Astrocyte (in vitro differentiated cells and primary cell): ENCODE results near the gene PPM1H. TPM values are rescaled to one million over a fixed set of nuclear protein-coding genes. Genes with fewer than 3 reads are reported as not detected.

ENCODE experiments used
- DNase-seq: peaks from one replicate; pipeline ENCODE4 v3.0.0-alpha.2; 2010; ENCODE audit warnings: low read depth
- FAIRE-seq: peaks from 2 replicates; lab custom pipeline; 2011; peaks lifted over from hg19 to GRCh38; lab: Jason Lieb, UNC
- H2AFZ ChIP-seq: 2 replicates; pipeline ENCODE4 v1.6.0; 2012; ENCODE audit warnings: low read depth, low read length, inconsistent platforms
- H3K27ac ChIP-seq: 2 replicates; pipeline ENCODE4 v1.5.1; 2011; ENCODE audit warnings: low read depth, low read length, inconsistent platforms
- H3K27me3 ChIP-seq: 2 replicates; pipeline ENCODE4 v1.6.0; 2011; ENCODE audit warnings: low read length, inconsistent platforms; ENCODE audit not compliant: insufficient read depth
- H3K36me3 ChIP-seq: 2 replicates; pipeline ENCODE4 v1.5.1; 2011; ENCODE audit warnings: low read length, inconsistent platforms; ENCODE audit not compliant: insufficient read depth
- H3K4me1 ChIP-seq: 2 replicates; pipeline ENCODE4 v1.5.1; 2011; ENCODE audit warnings: low read length, inconsistent platforms; ENCODE audit not compliant: insufficient read depth
- H3K4me2 ChIP-seq: 2 replicates; pipeline ENCODE4 v1.6.0; 2012; ENCODE audit warnings: low read length, inconsistent platforms
- H3K4me3 ChIP-seq: 2 replicates; pipeline ENCODE4 v1.5.1; 2011; ENCODE audit warnings: low read depth, mild to moderate bottlenecking, low read length, inconsistent platforms; ENCODE audit not compliant: insufficient read depth
- H3K79me2 ChIP-seq: 2 replicates; pipeline ENCODE4 v1.6.0; 2012; ENCODE audit warnings: mild to moderate bottlenecking, low read length, inconsistent platforms; ENCODE audit not compliant: insufficient read depth
- H3K9ac ChIP-seq: 2 replicates; pipeline ENCODE4 v1.6.0; 2012; ENCODE audit warnings: mild to moderate bottlenecking, low read length, inconsistent platforms
- H3K9me3 ChIP-seq: 2 replicates; pipeline ENCODE4 v1.5.1; 2012; ENCODE audit warnings: low read depth, mild to moderate bottlenecking, low read length, inconsistent platforms; ENCODE audit not compliant: insufficient read depth
- H4K20me1 ChIP-seq: 2 replicates; pipeline ENCODE4 v1.6.0; 2012; ENCODE audit warnings: low read length, inconsistent platforms; ENCODE audit not compliant: insufficient read depth
- H3K27ac Mint-ChIP-seq: one replicate; pipeline ENCODE4 v1.8.0; 2021; ENCODE audit warnings: mild to moderate bottlenecking, mixed read lengths; ENCODE audit not compliant: unreplicated experiment
- H3K27me3 Mint-ChIP-seq: one replicate; pipeline ENCODE4 v1.8.0; 2021; ENCODE audit warnings: low read depth, mixed read lengths; ENCODE audit not compliant: unreplicated experiment
- H3K36me3 Mint-ChIP-seq: one replicate; pipeline ENCODE4 v1.8.0; 2021; ENCODE audit warnings: low read depth, mixed read lengths; ENCODE audit not compliant: unreplicated experiment
- H3K4me1 Mint-ChIP-seq: one replicate; pipeline ENCODE4 v1.8.0; 2021; ENCODE audit warnings: low read depth, mixed read lengths; ENCODE audit not compliant: unreplicated experiment
- H3K4me3 Mint-ChIP-seq: one replicate; pipeline ENCODE4 v1.8.0; 2021; ENCODE audit warnings: mild to moderate bottlenecking, moderate library complexity, mixed read lengths; ENCODE audit not compliant: unreplicated experiment
- H3K9me3 Mint-ChIP-seq: one replicate; pipeline ENCODE4 v1.8.0; 2021; ENCODE audit warnings: mild to moderate bottlenecking, mixed read lengths; ENCODE audit not compliant: unreplicated experiment
- EZH2 ChIP-seq: IDR thresholded peaks from 2 replicates; pipeline ENCODE4 v1.6.1; 2012; ENCODE audit warnings: mild to moderate bottlenecking, low read length, inconsistent platforms; ENCODE audit not compliant: insufficient read depth
- total RNA-seq: library from RNA; stranded (reverse); gene quantifications from 2 replicates; pipeline ENCODE4 v1.2.1, GENCODE V29; 2021
- TF ChIP-seq, protein P1 (sequence below): IDR thresholded peaks from 2 replicates; pipeline ENCODE4 v1.5.1; 2011; ENCODE audit warnings: low read depth, mild to moderate bottlenecking, inconsistent platforms, low read length, moderate library complexity; ENCODE audit not compliant: insufficient read depth

Gene PPM1H
- total RNA-seq, 1 donor from 2014 or later: 7.8 TPM

DNA sequence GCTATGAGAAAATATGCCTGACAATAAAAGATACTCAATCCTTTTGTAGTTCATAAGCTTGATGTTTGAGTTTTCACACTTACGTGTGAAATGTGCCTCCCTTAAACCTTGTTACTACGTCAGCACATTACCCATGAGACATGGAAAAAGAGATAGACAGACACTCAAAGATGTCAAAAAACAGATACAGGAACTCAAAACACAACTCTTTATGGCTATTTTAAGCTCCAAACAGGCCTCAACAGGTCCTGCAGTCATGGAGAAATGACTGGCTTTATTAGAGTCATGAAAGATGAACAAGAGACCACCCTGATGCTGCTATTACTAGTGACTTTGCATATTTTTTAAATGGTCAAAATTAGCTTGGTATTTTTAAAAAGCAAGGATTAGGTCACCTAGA is 283.8 kb downstream of the PPM1H start:
- TF ChIP-seq EZH2: no peak
- TF ChIP-seq, protein P1, sequence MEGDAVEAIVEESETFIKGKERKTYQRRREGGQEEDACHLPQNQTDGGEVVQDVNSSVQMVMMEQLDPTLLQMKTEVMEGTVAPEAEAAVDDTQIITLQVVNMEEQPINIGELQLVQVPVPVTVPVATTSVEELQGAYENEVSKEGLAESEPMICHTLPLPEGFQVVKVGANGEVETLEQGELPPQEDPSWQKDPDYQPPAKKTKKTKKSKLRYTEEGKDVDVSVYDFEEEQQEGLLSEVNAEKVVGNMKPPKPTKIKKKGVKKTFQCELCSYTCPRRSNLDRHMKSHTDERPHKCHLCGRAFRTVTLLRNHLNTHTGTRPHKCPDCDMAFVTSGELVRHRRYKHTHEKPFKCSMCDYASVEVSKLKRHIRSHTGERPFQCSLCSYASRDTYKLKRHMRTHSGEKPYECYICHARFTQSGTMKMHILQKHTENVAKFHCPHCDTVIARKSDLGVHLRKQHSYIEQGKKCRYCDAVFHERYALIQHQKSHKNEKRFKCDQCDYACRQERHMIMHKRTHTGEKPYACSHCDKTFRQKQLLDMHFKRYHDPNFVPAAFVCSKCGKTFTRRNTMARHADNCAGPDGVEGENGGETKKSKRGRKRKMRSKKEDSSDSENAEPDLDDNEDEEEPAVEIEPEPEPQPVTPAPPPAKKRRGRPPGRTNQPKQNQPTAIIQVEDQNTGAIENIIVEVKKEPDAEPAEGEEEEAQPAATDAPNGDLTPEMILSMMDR: no peak
- H3K27ac Mint-ChIP-seq: no peak overlapping the region
- Histone ChIP-seq H3K9ac (no peak overlapping the region), H2AFZ (no peak overlapping the region), H3K4me1 (no peaks in the 10 kb centered on the region), H3K79me2 (no peaks in the 10 kb centered on the region), H3K9me3 (no peaks in the 10 kb centered on the region), H3K4me2 (no peak overlapping the region), H4K20me1 (no peaks in the 10 kb centered on the region), H3K27ac (no peak overlapping the region), H3K36me3 (no peaks in the 10 kb centered on the region), H3K27me3 (no peaks in the 10 kb centered on the region), H3K4me3 (no peak overlapping the region)
- DNase-seq: no peak
- H3K36me3 Mint-ChIP-seq: peaks cover 2% of the 10 kb centered on the region
- peaks cover 5% of the 10 kb centered on the region for H3K4me1 Mint-ChIP-seq
- H3K27me3 Mint-ChIP-seq: no peaks in the 10 kb centered on the region
- H3K4me3 Mint-ChIP-seq: no peak overlapping the region
- H3K9me3 Mint-ChIP-seq: no peaks in the 10 kb centered on the region
- FAIRE-seq: no peak

- Histone ChIP-seq H3K79me2 (no peaks in the 10 kb centered on the region), H2AFZ (no peak overlapping the region), H3K4me2 (no peak overlapping the region), H3K4me3 (no peak overlapping the region), H3K27ac (no peak overlapping the region), H3K36me3 (no peaks in the 10 kb centered on the region), H3K9ac (no peak overlapping the region), H3K4me1 (no peaks in the 10 kb centered on the region), H4K20me1 (no peaks in the 10 kb centered on the region), H3K9me3 (no peaks in the 10 kb centered on the region), H3K27me3 (no peaks in the 10 kb centered on the region)
- Mint-ChIP-seq H3K27me3 (no peaks in the 10 kb centered on the region), H3K36me3 (peaks cover 2% of the 10 kb centered on the region), H3K4me3 (no peak overlapping the region), H3K4me1 (peaks cover 1% of the 10 kb centered on the region), H3K27ac (no peak overlapping the region), H3K9me3 (peaks cover 2% of the 10 kb centered on the region)
- TF ChIP-seq EZH2: no peak
- TF ChIP-seq, protein P1: no peak
- DNase-seq: no peak
- no peak for FAIRE-seq
Measured at GRCh38 chr12:62649412-62650138, 285.4 kb downstream of the PPM1H start.

GRCh38 chr12:62647586-62647985 is 287.4 kb downstream of the PPM1H start:
- no peaks in the 10 kb centered on the region for H3K79me2 ChIP-seq
- Mint-ChIP-seq H3K4me1 (no peaks in the 10 kb centered on the region), H3K27me3 (no peaks in the 10 kb centered on the region), H3K27ac (no peak overlapping the region), H3K4me3 (no peak overlapping the region), H3K9me3 (peaks cover 2% of the 10 kb centered on the region), H3K36me3 (peaks cover 2% of the 10 kb centered on the region)
- H3K4me1 ChIP-seq: no peaks in the 10 kb centered on the region
- DNase-seq: no peak
- H3K27ac ChIP-seq: no peak overlapping the region
- FAIRE-seq: no peak
- H3K4me3 ChIP-seq: no peak overlapping the region
- H3K9ac ChIP-seq: no peak overlapping the region
- no peaks in the 10 kb centered on the region for H3K9me3 ChIP-seq
- no peaks in the 10 kb centered on the region for H3K36me3 ChIP-seq
- no peak overlapping the region for H3K4me2 ChIP-seq
- no peak overlapping the region for H2AFZ ChIP-seq
- H4K20me1 ChIP-seq: no peaks in the 10 kb centered on the region
- no peaks in the 10 kb centered on the region for H3K27me3 ChIP-seq
- TF ChIP-seq EZH2: no peak
- TF ChIP-seq, protein P1: no peak
